HS-27A (cell line): ENCODE results near the gene TMED4.
"Not testable (repeated sequence)": the region's sequence is repeated elsewhere in the genome, so short reads cannot be mapped to it uniquely, and the experiment has no call there.

ENCODE experiments used
- DNase-seq: peaks from one replicate; pipeline ENCODE4 v3.0.0-alpha.2; 2012; ENCODE audit warnings: low read depth, missing footprints

TMED4 gene

DNA sequence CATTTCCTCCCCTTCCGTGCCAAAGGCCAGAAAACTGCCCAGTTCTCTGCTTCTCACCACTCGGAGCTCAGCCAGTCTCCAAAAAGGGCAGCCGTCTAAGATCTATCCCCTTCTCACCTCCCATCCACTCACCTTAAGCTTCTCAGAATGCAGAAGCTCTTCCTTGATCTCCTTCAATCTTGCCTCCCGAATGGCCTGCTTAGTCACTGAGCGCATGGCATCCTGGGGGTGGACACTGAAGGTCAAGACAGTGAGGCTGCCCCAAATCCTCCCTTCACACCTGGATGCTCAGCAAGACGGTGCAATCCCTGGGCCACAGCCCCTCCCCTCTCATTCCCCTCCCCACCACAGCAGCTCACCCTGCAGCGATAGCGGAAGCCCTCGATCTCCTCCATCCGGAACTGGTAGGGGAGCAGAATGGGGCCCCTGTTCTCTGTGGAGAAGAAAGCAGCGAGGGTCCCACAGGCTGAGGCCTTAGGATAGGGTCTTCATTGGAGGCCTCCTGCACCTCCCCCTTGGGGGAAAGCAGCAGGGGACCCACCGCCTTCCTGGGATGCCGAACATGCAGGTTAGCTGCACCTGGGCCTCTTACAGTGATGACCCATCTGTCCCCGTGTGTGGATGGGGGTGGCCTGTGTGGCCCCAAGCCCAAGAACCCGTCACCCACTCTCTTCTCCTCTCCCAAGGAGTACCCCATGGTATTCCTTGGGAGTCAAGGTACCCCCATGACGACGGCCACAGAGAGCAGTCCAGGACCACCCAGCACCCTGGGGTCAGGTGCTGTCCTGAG is 13.1 kb downstream of the TMED4 start:
- DNase-seq: no peak

DNA sequence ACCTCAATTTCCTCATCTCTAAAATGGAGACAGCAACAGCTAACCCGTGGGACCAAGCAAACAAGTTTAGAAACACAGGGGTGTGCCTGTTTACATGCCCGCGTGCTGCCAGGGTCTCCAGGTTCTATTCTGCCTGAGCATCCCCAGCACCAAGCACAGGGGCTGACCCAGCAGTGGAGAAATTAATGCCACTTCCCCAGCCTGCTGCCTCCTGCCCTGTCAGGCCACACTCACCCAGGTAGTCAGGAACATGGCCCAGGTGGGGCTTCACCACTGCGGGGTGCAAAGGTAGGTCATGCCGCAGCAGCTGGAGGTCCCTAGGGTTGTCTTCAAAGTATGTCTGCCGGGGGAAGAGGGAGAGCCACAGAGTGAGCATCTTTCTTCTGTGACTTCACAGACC is 14.1 kb downstream of the TMED4 start:
- DNase-seq: no peak

DNA sequence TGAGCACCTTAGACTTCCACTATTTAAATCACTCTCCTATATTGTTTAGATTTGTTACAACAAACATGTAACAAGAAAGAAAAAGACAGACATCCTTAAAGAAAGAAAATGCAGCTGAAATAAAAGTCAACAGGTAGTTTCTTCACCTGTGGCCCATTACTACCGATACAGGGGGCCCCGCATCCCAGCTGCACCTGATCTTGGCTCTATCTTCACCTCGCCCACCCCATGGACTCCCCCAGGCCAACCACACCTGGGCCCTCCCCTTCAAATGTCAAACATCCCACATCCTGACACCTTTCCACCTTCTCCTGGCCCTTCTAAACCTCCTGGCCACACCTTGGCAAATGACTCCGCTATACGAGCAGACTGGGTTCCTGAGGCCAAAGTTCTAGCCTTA is 15.4 kb downstream of the TMED4 start:
- DNase-seq: no peak

DNA sequence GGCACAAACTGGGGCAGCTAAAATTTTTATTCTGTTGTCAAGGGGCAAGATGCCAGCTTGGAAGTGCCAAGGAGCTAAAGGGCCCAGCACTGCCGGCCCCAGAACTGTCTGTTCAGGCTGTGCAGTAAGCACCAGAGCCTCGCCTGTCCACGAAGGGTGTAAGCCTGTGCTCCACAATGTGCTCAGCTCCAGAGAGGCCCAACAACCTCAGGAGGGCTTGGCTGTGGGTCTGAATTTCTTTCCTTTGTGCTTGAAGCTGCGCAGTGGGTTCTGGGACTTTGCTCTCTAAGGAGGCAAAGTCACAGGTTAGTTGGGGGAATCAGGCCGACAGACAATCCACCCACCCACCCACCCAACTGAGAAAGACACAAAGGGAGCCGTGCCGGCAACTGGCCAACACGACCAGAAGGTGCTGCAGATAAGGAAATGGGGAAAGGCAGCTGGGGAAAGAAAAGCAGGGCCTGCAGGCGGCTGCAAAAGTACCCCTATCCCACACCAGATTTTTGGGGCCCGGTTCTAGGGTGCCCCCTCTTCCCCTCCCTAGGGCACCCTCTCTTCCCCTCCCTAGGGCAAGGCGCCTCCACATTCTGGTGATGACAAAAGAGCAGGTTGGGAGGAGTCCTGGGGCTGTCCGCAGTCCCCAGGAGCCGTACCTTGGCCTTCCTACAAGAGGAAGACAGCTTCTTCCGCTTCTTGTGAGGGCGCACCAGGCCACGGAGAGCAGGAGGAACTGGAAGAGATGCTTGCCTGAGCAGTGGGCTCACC is 16.1 kb downstream of the TMED4 start:
- no peak for DNase-seq

DNA sequence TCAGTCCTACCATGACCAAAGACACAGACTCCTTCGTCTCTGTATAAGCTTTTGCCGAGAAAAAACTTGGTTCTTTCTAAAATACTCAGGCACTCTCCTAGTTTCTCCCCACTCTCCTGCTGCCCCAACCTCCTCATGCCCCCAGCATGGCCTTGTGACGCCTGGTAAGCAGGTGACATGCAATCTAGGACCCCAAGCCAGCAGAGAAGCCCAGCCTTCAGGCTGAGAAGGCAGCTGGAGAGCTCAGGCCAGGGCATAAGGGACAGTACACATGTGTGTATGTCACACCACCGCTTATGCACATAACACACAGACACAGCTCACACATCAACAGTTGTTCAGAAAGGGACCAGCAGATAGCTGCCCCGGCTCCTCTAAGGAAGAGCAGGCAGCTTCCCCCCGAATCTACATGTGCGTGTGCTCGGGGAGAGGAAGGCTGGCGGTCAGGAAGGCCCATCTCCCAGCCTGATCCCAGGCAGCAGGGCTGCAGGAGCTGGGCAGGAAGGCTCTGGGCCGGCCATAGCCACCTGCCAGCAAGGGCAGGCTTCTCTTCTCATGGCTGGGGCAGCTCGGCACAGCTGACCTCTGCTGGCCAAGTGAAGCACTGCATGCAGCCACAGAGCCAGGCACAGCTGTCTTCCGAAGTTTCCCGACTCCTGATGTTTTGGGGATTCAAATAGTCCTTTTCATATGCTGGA is 16.8 kb downstream of the TMED4 start:
- DNase-seq: no peak

DNA sequence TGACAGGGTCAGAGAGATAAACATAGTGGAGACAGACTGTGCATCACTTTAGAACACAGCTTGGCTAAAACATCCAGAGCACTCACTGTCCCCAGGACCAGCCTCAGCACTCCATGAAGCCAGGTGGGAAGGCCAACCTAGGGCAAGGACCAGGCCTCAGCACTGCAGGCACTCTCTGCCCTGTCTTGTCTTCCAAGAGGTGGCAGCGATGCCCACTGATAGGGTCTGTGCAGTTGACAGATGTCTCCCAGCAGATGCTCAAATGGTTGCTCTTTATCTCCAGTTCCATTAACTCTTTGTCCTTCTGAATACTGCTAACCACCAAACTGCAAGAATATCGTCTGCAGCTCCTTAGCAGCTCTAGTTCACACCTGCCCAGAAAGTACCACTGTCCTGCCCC is 17.4 kb downstream of the TMED4 start:
- no peak for DNase-seq

DNA sequence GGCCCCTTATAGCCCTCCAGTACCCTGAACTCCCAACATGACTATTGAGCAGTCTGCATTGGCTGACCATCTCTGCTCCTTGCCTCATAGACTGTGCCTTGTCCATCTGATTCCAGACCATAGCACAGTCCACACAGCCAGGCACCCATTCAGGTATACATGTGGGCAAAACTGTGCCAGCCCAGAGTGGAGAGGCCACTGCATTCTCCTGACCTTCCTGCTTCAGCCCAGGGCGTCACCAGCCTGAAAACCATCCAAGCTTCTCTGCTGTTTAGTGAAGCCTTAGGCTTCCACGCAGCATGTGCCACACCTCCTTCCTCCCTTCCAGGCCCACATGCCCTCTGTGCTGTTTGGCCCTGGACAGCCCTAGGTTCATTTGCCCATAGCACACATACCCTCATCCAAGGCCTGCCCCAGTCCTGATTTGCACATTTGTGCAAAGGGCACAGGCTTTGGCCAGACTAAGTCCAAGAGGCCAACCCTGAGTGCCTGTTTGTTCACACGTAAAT is 18.8 kb downstream of the TMED4 start:
- DNase-seq: no peak

DNA sequence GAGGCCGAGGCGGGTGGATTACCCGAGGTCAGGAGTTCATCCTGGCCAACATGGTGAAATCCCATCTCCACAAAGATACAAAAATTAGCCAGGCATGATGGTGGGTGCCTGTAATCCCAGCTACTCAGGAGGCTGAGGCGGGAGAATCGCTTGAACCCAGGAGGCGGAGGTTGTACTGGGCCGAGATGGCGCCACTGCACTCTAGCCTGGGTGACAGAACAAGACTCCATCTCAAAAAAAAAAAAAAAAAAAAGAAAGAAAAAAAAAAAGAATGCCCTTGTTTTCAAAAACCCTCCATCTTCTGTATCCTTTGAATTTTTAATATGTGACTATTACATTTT is 19.4 kb downstream of the TMED4 start:
- DNase-seq: not testable (repeated sequence)

DNA sequence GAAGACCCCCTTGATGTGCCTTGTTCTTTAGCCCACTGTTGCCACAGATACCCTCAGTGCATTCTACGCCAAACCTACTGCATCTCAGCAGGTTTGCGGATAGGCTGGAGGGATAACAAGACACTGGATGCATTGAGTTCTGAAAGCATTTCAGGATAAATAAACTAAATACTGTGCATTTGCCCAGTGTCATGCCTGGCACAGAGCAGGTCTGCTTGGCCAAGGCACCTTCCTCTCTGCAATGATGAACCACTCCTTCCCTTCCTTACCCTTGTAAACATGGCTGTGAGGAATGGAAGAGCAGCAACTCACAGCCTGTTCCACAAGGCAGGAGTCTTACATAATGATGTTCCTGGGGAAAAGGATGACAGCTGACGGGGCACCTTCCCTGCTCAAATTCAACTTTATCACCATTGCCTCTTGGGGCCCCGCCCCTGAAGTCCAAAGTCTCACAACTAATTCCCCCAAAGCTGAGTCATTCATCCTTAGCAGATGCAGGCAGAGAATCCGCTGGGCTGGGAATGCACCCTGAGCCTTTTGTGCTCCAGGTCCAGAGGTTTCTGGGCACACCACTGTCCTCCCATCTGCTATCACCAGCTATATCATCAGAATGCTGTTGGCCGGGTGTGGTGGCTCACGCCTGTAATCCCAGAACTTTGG is 19.9 kb downstream of the TMED4 start:
- peak; percentile 23 for DNase-seq

DNA sequence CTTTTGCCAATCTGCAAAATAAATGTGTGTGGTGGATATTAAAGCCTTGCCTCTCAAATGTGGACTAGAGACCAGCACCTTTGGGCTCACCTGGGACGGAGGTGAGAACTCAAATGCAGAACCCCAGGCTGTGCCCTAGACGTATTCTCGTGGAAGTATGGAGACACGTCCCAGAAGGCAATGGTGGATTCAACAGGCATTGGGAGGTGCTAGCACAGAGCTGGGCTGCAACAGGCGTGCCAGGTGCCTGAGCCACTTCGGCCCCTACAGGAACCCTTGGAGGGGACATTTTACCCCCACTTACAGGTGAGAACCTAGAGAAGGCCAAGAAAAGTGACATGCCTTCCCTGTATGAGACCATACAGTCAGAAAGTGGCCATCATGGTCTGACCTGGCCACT is 20.6 kb downstream of the TMED4 start:
- DNase-seq: no peak

DNA sequence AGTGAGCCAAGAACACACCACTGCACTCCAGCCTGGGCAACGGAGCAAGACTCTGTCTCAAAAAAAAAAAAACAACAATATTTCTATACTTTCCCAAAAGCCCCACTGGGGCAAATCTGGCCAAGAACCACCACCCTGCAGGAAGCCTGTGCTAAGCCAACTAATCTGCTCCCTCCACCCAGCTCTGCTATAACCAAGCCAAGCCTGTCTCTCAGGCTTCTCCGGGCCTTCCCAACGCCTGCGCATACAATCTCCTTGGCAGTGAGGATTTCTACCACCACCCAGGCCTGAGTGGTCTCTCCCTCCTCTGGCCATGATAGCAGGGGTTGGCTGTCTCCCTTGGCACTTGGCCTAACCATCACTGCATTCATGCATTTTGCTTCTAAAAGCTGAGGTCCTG is 22.5 kb downstream of the TMED4 start:
- DNase-seq: no peak

DNA sequence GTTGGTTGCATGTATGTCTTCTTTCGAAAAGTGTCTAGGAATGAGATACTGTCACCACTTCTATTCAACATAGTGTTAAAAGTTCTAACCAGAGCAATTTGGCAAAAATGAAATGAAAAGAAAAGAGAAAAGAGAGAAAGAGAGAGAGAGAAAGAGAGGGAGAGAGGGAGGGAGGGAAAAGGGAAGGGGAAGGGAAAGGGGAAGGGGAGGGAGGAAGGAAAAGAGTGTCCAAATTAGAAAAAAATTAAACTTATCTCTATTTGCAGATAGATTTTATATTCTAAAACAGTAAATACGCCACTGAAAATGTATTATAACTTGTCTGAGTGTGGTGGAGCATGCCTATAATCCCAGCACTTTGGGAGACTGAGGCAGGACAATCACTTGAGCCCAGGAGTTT is 24.5 kb downstream of the TMED4 start:
- no peak for DNase-seq

DNA sequence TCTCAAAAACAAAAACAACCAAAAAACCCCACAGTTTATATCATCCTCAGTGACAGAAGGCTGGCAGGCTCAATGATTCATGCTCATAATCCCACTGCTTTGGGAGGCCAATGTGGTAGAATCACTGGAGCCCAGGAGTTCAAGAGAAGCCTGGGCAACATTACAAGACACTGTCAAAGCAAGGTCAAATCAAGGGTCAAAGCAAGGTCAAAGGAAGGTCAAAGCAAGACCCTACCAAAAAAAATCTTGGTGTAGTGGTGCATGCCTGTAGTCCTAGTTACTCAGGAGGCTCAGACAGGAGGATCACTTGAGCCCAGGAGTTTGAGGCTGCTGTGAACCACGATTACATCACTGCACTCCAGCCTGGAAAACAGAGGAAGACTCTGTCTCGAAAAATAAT is 26.7 kb downstream of the TMED4 start:
- no peak for DNase-seq

DNA sequence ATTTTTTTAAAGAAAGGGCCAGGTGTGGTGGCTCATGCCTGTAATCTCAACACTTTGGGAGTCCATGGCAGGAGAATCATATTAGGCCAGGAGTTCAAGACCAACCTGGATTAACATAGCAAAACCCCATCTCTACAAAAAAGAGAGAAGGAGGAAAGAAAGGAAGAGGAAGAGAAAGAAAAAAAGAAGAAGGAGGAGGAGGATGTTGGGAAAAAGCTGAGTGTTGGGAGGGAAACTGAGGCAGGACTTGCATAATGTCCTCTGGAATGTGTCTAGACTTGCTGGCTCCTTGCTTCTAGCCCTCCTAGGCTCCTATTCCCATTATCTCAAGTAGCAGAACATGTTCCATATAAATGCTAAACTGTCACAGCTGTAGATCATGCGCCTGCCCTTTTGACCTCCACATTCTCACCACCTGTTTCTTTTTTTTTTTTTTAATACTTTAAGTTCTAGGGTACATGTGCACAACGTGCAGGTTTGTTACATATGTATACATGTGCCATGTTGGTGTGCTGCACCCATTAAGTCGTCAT is 29.5 kb downstream of the TMED4 start:
- not testable (repeated sequence) for DNase-seq

DNA sequence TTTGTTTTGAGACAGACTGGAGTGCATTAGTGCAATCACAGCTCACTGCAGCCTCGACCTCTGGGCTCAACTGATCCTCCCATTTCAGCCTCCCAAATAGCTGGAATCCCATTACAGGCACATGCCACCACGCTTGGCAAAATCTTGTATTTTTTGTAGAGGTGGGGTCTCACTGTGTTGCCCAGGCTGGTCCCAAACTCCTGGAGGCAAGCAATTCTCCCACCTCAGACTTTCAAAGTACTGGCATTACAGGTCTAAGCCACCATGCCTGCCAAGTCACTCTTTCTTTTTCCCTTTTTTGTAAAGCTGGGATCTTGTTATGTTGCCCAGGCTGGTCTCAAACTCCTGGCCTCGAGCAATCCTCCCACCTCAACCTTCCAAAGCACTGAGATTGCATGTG is 32.6 kb downstream of the TMED4 start:
- DNase-seq: no peak

DNA sequence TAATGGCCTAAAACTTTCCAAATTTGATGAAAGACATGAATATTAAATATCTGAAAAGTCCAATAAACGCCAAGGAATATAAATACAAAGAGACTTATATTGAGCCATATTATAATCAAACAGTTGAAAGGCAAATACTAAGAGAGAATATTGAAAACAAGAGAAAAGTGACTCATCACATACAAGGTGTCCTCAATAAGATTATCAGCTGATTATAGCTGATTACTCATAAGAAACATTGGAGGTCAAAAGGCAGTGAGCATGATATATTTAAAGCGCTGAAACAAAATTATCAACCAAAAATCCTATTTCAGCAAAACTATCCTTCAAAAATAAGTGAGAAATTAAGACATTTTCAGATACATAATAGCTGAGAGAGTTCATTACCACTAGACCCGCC is 33.1 kb downstream of the TMED4 start:
- no peak for DNase-seq

DNA sequence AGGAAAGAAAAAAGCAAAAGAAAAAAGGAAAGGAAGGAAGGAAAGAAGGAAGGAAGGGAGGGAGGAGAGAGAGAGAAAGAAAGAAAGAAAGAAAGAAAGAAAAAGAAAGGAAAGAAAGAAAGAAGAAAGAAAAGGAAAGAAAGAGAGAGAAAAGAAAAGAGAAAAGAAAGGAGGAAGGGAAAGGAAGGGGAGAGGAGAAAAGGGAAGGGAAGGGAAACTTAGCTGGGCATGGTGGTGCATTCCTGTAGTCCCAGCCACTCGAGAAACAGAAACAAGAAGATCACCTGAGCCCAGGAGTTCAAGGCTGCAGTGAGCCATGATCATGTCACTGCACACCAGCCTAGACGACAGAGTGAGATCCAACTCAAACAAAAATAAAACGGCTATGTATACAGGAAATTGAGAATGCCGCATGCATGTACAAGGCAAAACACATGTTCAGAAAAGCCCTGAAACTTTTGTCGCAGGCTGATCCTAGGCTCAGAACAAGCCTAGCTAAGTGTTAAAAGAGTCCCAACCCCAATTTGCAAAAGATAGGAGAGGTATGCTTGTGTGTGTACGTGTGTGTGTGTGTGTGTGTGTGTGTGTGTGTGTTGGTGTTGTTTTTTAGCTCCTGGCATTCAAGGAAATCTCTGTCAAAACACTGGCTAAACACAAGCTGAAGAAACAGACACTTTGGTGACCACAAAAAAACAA is 34.3 kb downstream of the TMED4 start:
- DNase-seq: no peak

DNA sequence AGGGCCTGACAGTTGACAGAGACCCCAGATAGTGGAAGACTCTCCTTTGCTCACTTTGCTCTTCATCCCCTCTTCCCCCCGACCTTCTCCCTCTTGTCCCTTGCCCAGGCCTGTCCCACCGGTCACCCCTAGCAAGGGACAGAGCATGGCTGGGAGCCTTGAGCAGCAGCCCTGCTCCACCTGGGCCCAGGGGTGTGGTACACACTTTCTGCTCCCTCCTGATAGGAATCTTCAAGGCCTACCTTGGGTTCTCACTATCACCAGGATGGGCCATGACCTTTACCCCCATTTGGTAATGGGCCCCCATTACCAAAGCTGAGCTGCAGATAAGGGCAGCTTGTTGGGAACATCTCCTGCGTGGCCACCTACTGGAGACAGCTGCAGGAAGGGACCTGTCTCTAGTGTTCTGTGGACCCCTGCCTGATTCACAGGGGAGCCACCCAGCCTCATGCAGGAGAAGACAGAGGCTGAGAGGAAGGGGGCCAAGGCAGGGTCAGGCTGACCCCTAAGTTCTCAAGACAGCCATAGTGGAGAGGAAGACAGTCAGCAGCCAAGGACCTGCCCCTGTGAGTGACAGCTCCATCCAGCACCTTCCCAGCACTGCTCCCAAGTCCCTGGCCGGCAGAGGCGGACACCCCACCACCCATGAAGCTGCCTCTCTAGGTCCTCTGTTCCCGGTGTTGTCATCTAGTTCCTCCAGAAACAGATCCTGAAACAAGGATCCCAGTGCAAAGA is 40.0 kb downstream of the TMED4 start:
- DNase-seq: no peak

DNA sequence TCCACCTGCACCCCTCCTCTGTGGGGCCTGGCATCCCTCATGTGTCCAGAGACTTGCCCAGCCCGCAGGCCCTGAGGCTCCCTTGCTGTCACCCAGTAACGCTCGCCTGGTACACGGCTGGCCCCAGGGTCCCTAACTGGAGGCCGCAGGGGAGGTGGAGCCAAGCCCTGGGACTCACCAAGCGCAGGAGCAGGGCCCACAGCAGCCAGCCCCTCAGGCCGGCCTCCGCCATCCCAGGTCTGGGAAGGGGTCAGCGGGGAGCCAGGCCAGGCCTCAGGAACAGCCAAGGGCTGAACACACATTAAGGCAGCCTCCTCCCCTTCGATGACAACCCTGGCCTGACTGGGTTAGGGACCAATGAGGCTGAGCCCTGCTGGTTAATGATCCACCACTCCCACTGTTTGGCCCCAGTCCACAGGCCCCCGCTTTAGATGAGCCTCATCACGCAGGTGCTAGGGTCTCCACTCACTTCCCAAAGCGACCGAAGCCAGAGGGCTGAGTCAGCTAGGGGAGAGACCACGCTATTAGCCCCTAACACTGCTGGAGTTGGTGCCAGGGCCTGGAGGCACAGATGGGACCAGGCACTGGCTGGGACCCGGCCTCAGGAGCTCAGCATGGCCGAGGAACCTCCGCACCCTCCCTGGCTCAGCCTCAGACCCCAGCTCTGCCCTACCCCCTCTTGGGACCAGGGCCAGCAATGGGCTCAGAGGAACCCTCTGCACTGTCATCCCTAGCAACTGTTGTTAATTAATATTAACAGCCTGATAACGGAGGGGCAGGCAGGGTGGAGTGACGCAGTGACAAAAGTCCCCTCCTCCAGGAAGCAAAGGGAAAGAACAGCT is 40.8 kb downstream of the TMED4 start, which contains the start of gene NPC1L1:
Gene NPC1L1 (minus strand): TSS at position 303 of the 842 bp plus-strand sequence. CDS start 71 bp downstream, at position 232.
- DNase-seq: no peak

DNA sequence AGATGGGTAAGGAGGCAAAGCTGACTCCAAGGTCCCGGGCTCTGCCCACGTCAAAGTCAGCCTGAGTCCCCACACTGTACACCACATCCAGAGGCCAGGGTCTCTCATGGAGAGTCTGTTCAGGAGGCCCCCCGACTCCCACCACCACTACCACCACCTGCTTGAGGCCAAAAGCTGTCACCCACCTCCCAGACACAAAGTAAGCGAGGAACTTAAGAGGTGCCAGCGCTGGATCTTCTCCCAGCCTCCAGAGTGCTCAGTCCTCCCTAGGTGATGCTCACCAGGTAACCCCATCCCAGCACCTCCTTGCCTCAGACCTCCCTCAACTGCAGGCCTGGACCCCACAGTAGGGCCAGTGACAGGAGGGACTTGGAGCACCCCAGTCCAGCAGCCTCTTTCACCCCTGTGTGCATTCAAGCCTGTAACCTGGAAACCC is 41.4 kb downstream of the TMED4 start:
- no peak for DNase-seq
